PC-3 (cell line): Measurements from ENCODE around the gene SEMA5A.

Source experiments
- EZH2phosphoT487 ChIP-seq: fragments of 300-600 bp; sonication (generic); IDR thresholded peaks from 2 replicates; pipeline ENCODE4 v1.6.1; 2018; ENCODE audit warnings: mild to moderate bottlenecking, antibody characterized with exemption, low read length, borderline replicate concordance
- TF ChIP-seq, protein P1 (sequence below): fragments of 300-600 bp; sonication (generic); conservative IDR thresholded peaks from 2 replicates; pipeline ENCODE4 v1.5.1; 2017; ENCODE audit warnings: antibody characterized with exemption, low read depth, mild to moderate bottlenecking, low read length

DNA sequence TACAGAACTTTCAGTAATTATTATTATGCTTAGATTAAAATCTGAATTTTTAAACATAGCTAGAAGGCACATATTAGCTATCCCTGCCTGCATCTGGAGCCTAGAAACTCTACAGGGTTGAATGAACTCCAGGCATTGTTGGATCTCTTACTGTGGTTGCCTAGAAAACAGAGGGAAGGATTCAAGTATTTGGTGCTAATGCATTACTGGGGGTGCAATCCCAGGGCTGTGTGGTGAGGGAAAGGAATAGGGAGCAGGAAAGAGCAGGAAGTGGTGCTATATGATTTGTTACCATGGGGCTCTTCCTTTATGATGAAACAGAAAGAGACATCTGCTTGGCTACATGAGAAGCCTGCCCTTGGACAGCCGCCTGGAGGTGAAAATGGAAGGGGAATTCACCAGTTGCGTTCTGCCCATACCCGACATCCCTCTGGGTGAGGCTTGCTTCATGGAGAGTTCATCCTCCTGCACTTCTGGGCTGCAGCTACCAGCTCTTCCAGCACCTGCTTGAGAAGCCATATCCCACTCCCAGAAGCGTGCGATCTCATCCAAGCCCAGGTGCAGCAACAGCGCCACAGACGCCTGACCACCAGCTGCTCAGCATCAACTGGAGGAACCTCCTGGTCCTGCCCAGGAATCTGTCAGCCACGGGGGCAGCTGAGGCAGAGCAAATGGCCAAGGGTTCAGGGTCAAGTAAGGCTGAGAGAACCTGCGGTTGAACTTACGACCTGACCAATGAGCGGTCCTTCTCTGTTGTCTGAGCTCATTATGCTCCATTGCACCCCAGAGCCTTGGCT is 362.8 kb downstream of the SEMA5A start:
- TF ChIP-seq, protein P1, sequence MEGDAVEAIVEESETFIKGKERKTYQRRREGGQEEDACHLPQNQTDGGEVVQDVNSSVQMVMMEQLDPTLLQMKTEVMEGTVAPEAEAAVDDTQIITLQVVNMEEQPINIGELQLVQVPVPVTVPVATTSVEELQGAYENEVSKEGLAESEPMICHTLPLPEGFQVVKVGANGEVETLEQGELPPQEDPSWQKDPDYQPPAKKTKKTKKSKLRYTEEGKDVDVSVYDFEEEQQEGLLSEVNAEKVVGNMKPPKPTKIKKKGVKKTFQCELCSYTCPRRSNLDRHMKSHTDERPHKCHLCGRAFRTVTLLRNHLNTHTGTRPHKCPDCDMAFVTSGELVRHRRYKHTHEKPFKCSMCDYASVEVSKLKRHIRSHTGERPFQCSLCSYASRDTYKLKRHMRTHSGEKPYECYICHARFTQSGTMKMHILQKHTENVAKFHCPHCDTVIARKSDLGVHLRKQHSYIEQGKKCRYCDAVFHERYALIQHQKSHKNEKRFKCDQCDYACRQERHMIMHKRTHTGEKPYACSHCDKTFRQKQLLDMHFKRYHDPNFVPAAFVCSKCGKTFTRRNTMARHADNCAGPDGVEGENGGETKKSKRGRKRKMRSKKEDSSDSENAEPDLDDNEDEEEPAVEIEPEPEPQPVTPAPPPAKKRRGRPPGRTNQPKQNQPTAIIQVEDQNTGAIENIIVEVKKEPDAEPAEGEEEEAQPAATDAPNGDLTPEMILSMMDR = no peak
- TF ChIP-seq EZH2phosphoT487 = no peak
